ENCODE data around the gene PRKCH. TPM values are rescaled to one million over a fixed set of nuclear protein-coding genes. Genes with fewer than 3 reads are reported as not detected.

The PRKCH gene
- total RNA-seq, 1 donor from 2014 or later, result 74.4 TPM

GRCh38 chr14:61557854-61558253, 236.5 kb downstream of the PRKCH start:
- Histone ChIP-seq H3K36me3 (no peaks in the 10 kb centered on the region), H3K4me3 (no peak overlapping the region), H3K27me3 (no peaks in the 10 kb centered on the region), H3K9me3 (no peaks in the 10 kb centered on the region), H3K4me1 (peaks cover 35% of the 10 kb centered on the region), H3K27ac (no peak overlapping the region)
- no peak for TF ChIP-seq CTCF (IDR thresholded peaks at IDR 0.05)
- no peak for ATAC-seq
- intact Hi-C loops (cut with DNase I), result no loop called here
- DNase-seq, result no peak

- Histone ChIP-seq H3K4me1 (peaks cover 34% of the 10 kb centered on the region), H3K36me3 (no peaks in the 10 kb centered on the region), H3K27me3 (no peaks in the 10 kb centered on the region), H3K4me3 (no peak overlapping the region), H3K27ac (no peak overlapping the region), H3K9me3 (no peaks in the 10 kb centered on the region)
- ATAC-seq (no peak), DNase-seq (no peak)
- intact Hi-C loops (cut with DNase I), result no loop called here
- TF ChIP-seq CTCF (IDR thresholded peaks at IDR 0.05), result no peak
Observed at GRCh38 chr14:61558271-61558670, 236.9 kb downstream of the PRKCH start.

GRCh38 chr14:61559641-61560201, 238.3 kb downstream of the PRKCH start:
- ATAC-seq, result no peak
- TF ChIP-seq CTCF (IDR thresholded peaks at IDR 0.05), result no peak
- intact Hi-C loops (cut with DNase I), result no loop called here
- H3K4me3 ChIP-seq, result no peak overlapping the region
- H3K36me3 ChIP-seq, result no peaks in the 10 kb centered on the region
- H3K4me1 ChIP-seq, result peaks cover 27% of the 10 kb centered on the region
- no peaks in the 10 kb centered on the region for H3K9me3 ChIP-seq
- no peaks in the 10 kb centered on the region for H3K27me3 ChIP-seq
- H3K27ac ChIP-seq, result peak overlapping the region; percentile 60
- no peak for DNase-seq

- Histone ChIP-seq H3K27me3 (no peaks in the 10 kb centered on the region), H3K36me3 (no peaks in the 10 kb centered on the region), H3K4me3 (no peak overlapping the region), H3K9me3 (no peaks in the 10 kb centered on the region), H3K27ac (peak overlapping the region; percentile 60), H3K4me1 (peaks cover 30% of the 10 kb centered on the region)
- ATAC-seq (no peak), DNase-seq (no peak)
- intact Hi-C loops (cut with DNase I), result no loop called here
- no peak for TF ChIP-seq CTCF (IDR thresholded peaks at IDR 0.05)
Observed at GRCh38 chr14:61560323-61560722, 238.9 kb downstream of the PRKCH start.

- no peak for TF ChIP-seq CTCF (IDR thresholded peaks at IDR 0.05)
- H3K9me3 ChIP-seq, result no peaks in the 10 kb centered on the region
- no peak for DNase-seq
- no peaks in the 10 kb centered on the region for H3K36me3 ChIP-seq
- no peaks in the 10 kb centered on the region for H3K27me3 ChIP-seq
- intact Hi-C loops (cut with DNase I), result no loop called here
- no peak overlapping the region for H3K4me3 ChIP-seq
- H3K27ac ChIP-seq, result peak overlapping the region; percentile 74
- no peak for ATAC-seq
- peaks cover 37% of the 10 kb centered on the region for H3K4me1 ChIP-seq
Observed at GRCh38 chr14:61561104-61561503, 239.7 kb downstream of the PRKCH start.
